ENCODE results near the gene TCERG1.
A peak's percentile ranks its signal among the peaks of the same experiment; 100 is the strongest.

DNA sequence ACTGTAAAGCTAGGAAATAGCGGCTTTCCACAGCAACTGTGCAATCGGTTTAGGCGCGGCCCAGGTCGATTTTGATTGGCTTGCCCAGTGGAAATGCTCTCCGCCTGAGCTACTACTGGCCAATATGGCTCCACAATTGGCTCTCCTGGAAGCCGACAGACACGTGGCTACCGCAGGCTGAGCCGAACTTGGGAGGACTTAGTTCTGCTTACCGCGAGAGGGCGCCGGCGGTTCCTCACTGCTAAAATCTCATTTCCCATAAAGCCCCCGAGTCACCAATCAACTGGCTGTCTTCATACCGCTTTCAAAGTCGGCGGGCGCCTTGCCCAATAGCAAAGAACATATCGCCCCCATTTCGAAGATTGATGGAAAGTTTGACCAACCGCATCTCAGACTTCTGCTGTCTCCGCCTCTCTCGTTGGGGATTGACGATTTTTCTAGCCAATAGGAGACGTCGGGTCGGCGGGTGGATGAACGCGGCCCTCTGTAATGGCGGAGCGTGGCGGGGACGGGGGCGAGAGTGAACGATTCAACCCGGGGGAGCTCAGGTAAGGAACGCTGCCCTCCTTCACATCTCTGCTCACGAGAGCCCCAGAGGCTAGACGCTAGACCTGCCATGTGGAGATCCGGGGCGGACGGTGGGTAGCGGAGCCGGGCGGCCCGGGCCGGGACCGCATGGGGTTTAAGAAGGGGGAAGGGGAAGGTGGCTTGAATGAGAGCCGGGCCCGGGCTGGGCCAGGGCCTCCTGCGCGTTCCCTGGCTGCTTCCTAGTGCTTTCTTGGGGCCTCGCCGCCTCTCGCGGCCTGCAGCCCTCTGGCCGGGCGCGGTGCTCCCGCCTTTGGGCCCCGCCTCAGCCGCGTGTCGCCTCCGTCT lies at the start of gene TCERG1:
- TF ChIP-seq USF1 (IDR thresholded peaks at IDR 0.05), result peak; percentile 89
- TF ChIP-seq TCF12 (IDR thresholded peaks at IDR 0.05; ENCODE audit: low read depth), result peak; percentile 44; the same call in 1 of the 2 replicates

Measured in Ishikawa (cell line).